HL-60 (cell line): ENCODE results near the gene AQP6.

Source experiments
- CTCF ChIP-seq: IDR thresholded peaks from one replicate; pipeline ENCODE4 v1.5.1; 2011; ENCODE audit warnings: low read length, control low read depth, inconsistent platforms; ENCODE audit not compliant: insufficient read depth
- GABPA ChIP-seq: IDR thresholded peaks from 2 replicates; pipeline ENCODE4 v1.6.1; 2012; ENCODE audit warnings: low read depth
- REST ChIP-seq: IDR thresholded peaks from 2 replicates; pipeline ENCODE4 v1.6.1; 2012; ENCODE audit warnings: low read depth; ENCODE audit not compliant: insufficient replicate concordance
- SPI1 ChIP-seq: IDR thresholded peaks from 2 replicates; pipeline ENCODE4 v1.6.1; 2012; ENCODE audit warnings: low read depth, mild to moderate bottlenecking, borderline replicate concordance

- TF ChIP-seq GABPA (no peak), CTCF (no peak), REST (no peak), SPI1 (no peak)
Measured at GRCh38 chr12:49979016-49979586, 6.4 kb downstream of the AQP6 start.
